GM19239 (cell line): ENCODE results near the gene OTX2.

ENCODE experiments used
- DNase-seq: peaks from one replicate; pipeline ENCODE4 v3.0.0; 2011; ENCODE audit warnings: low spot score; ENCODE audit not compliant: insufficient read length
- FAIRE-seq: peaks from 2 replicates; lab custom pipeline; 2011; peaks lifted over from hg19 to GRCh38; lab: Jason Lieb, UNC

Gene OTX2

DNA sequence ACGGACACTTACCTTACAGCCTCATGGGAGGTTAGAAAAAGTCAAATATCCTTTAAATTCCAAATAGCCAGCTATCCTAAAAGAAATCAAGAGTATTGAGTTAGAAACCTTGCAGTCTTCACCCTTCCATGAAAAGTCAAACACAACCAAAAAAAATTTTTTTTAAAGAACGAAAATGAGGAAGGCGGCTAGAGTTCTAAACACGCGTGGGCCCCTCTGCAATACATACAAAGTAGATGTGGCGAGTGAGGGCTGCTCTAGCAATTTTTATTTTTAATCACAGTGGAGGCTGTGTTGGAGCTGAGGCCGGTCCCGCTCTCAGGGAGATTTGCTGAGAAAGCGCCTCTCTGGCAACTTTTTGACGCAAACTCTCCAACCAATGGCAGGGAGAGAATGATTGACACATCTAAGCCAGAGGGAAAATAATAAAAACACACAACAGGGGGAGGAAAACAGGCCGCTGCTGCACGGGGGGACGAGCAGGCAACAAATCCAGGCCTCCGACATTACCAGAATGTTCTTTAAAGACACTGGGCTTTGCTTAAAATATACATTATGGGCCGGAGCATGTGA is at the start of gene OTX2:
Gene OTX2 (minus strand): TSS at position 333 of the 573 bp plus-strand sequence. CDS start 5,023 bp downstream, outside the sequence.
- DNase-seq (no peak), FAIRE-seq (no peak)

DNA sequence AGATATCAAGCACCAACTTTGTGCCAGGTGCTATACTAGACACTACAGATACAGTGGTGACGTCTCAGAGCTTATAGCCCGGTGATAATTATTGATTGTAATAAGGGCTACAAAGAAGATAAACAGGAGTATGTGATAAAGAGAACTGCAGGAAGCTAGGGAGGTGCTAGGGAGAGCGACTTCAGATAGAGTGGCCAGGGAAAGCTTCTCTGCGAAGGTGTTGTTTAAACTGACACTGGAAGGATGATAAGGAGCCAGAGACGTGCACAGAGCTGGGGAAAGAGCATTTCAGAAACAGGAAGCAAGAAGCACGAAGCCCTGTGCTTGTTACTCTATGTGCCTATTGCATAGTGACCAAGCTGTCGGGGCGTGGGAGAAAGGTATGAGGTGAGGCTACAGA is 48.1 kb upstream of the OTX2 start:
- FAIRE-seq (no peak), DNase-seq (no peak)

DNA sequence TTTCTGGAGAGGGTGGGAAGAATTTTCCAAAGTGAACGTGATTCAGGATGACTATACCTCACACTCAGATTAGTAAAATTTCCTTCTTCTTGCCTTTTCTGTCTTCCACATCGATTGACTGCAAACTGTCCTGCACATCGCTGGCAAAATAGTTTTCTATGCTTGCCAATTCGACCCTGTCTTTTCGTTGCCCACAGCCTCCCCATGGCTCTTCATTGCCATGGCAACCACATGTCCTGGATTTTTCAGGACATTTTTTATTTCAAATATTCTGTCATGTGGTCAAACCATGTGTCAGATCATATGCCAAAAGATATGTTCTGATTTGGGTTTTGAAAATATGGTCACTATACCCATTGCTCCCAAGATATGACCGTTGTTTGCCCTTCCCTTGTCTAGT is 46.9 kb upstream of the OTX2 start:
- DNase-seq = no peak
- no peak for FAIRE-seq

DNA sequence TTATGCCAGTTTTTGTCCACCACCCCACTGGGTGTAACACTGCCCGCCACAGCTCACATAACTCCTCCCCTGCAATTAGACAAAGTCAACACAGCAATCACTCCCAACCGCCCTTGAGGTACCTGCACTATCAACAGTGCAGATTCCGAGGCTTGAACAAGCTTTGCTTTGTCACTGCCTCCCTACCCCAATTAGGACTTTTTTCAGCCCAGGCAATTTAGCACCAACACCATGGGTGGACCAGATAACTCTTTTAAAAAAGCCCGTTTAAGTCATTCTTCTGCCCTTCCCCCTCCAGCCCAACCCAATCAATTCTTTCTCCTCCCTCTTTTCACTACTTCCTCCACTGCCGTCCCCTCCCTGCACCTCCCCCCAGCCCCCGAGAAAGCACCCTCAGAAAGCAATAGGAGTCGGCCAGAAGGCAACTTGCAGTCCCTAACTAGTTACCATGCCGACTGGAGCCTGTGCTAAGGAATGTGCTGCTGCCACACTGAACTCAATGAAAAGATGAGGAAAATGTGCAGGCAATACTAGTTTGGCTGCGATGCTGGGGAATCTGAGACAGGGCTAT is 45.7 kb upstream of the OTX2 start:
- FAIRE-seq (no peak), DNase-seq (no peak)

DNA sequence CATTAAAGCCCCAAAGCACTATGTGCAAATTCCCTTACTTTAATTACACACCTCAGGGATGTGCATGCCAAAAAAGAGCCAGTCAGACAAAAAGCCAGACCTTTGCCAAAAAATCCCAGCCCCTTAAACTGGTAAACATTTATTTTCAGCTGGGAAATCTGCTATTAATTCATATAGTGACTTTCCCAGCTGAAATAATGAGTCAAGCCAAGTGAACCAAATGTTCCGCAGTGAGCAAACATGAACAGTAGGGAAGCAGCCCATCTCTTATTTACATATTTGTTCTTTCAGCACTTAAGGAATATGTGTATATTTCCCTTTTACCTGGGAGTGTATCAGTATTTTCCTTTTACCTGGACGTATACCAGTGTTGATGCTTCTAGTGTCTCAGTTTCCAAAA is 44.0 kb upstream of the OTX2 start:
- no peak for FAIRE-seq
- no peak for DNase-seq

DNA sequence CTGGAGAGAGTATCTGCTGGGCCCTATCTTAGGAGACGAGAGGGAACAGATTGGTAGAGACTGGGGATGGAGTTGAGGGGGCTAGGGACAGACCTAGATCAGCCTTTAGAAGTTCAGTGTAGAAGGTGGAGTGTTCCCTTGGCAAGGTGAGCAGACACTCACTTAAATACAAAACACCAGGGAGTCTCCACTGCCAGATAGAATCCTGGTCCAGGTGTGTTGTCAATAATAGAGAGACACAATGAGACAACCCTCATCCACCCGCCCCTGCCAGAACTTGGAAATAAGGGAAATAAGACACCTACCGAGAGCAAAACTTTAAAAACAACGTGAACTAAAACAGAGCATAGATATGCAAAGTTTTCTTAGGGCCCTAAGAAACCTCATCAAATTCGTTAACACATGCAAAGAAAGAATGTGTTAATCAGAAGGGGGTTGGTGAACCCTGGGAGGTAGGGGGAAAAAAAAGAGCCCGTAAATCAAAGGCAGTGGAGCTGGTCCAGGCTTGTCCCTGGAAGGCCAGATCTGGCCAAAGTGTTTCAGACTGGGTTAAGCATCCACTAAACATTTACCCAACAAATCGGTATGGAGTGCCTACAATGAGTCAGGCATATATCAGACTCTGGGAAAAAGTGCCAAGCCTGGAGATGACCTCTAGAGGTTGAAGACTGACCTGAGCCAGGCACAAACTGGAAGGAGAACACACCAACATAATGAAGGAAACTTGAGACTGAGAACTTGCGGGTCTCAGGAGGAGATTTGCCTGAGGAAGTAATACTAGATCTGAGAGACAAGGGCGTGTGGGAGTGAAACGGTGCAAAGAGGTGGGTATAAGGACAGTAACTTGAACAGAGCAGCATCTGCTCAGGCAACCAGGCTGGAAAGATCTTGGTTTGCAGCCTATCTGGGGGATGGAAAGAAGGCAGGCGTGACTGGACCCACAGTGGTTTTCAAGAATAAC is 37.0 kb upstream of the OTX2 start:
- no peak for DNase-seq
- no peak for FAIRE-seq

DNA sequence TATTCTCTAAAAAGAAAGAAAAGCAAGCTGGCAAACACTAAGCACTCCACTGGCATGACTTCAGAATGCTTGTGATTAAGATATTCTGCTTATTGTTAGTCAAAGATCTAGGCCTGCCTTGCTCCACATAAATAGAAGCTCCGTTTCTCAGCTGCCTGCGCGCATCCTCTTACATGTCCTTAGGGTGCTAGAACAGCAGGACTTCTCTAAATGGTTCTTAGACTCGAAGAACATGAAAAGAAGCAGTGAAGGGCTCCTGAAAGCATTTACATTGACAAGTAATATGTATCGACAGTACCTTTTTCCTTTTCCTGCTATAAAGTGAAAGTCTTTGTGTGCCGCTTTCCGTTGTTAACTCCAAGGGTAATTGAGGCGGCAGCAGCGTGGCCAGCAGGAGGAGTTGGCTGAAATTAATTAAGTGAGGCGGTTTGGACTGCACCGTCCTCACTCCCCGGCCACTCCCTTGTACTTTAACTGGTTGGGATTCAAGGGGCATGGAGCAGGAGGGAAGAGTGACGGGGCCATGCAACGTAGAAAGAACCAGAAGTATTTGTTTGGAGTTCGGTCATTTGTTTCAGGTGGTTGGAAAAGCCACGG is 34.2 kb upstream of the OTX2 start:
- FAIRE-seq = no peak
- no peak for DNase-seq

DNA sequence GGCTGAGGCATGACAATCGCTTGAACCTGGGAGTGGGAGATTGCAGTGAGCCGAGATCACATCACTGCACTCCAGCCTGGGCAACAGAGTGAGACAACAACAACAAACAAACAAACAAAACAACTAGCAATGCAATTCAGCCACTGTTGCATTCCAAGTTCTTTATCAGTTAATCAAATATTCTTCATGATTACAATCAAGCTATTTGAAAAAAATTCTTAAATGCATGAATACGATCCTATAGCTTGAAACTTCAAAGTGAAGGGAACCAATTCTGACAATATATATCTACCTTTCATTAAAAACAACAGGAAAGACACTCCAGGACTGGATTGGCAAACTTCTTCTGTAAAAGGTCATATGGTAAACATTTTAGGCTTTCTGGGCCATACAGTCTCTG is 31.3 kb upstream of the OTX2 start:
- no peak for FAIRE-seq
- no peak for DNase-seq

DNA sequence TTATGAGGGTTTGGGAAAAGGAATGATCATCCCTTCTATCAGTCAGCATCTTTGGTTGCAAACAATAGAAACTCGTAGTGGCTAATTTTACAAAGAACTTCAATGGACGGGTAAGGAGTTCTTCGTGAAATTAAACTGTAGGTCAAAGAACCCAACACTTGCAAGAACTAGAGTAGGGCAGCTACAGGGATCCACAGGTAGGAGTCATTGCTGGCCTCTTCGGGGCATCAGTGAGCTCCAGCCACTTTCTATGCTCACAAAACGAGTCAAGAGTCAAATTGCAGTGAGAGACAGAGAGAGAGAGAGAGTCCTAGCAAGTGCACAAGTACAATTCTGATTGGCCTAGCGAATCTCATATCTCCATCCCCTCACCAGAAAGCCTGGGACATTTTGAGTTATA is 29.9 kb upstream of the OTX2 start:
- no peak for FAIRE-seq
- DNase-seq = no peak

DNA sequence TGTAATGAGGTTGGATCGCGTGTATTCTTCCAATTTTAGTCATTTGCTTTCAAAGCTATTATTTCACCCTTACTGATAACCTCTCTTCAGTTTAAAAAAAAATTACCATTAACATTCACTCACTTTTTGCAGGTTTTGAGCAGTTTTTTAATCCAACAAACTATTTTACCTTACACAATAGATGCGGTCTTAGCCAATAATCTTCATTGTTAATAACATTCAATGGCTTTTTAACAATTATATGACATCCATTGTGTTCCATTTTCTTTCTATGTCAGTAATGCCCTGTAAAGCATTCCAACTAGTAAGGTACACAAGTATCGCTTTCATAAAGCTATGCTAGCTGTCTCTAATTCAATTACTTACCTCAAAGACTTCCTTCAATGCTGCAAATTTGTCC is 18.9 kb upstream of the OTX2 start:
- no peak for FAIRE-seq
- DNase-seq = no peak

DNA sequence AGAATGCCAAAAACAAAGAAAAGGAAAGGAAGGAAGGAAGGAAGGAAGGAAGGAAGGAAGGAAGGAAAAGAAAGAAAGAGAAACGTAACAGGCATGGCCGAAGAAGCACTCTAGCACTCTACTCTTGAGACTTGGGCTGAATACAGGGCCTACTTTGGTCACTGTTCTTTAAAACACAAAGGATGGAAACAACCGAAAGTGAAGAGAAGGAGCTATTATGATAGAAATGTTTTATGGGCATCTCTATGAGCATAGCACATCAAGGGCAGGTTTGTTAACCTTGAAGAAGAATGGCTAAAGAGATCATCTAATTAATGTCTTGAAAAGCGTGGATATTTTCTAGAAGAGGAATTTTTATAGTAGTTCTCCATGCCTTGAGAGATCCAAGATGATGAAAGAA is 15.9 kb upstream of the OTX2 start:
- FAIRE-seq (no peak), DNase-seq (no peak)

DNA sequence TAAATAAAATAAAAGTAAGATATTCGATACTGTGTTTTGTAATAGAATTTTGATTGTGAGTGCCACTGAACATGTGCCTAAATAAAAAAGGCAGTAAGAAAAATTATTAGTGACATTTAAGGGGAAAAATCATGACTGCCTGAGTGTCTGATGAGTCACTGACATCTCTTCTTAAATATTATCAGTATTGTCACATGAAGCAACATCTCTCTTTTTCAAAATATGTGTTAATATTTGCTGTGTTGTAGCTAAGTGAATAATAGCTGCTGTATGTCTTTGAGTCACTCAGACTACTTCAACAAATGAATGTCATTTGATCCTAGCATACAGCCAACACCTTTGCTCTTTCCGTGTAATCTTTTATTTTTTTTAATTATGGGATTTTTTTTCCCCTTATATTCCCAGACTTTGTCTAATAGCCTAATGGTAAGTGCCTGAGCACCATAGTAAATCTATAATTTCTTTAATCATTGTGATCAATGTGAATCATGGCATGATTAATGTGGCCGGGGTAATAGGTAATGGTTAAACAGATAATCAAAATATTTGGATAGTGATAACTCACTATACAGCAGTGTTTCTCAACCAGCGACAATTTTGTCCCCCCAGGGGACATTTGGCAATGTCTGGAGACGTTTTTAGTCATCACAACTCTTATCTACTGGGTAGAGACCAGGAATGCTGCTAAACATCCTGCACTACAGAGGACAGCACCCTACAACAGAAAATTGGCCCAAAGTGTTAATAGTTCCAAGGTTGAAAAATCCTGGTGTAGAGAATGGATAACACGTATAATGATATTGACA is 11.7 kb upstream of the OTX2 start:
- FAIRE-seq = no peak
- no peak for DNase-seq

DNA sequence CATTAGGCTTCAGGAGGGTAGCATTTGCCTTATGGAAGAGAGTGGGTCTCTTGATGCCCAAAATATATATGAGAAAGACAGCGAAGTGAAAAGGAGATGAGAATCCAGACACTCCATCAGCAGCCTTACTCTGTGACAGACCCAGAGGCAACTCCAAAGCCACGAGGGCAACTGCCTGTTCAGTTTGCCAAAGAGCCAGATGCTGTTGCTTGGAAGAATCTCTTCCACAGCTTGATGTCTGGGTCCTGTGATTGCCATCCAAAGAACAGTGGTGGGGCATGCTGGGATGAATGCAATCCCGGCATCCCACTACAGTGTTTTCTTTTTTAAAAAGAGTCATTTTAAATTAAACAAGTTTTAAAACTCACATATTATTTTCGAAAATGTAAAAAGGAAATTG is 10.9 kb upstream of the OTX2 start:
- no peak for FAIRE-seq

DNA sequence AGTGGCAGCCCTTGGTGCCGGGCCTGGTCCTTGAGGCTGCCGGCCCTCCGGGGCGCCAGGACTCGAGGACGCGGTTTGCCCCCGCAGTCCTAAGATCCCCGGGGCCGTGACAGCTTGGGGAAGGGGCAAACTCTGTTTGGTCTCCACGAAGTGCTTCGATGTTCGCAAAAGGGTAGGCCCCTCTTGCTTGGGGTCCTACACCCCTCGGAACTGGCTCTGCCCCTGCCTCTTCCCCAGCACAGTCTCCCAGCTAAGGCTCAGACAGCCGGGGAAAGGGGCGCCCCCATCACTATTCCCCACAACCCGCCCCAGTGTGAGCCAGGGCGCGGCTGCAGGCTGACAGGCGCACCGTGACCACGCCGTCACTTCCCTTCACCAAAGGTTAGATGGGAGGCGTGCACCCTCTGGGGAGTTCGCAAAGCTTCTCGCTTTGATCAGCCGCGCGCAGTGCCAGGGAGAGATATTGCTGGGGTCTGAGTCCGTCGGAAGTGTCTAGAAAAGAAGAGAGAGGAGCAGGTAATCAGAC is 7.2 kb upstream of the OTX2 start:
- no peak for FAIRE-seq
- no peak for DNase-seq

More for the DNA sequence above, 10.9 kb upstream of the OTX2 start:
- DNase-seq = no peak

DNA sequence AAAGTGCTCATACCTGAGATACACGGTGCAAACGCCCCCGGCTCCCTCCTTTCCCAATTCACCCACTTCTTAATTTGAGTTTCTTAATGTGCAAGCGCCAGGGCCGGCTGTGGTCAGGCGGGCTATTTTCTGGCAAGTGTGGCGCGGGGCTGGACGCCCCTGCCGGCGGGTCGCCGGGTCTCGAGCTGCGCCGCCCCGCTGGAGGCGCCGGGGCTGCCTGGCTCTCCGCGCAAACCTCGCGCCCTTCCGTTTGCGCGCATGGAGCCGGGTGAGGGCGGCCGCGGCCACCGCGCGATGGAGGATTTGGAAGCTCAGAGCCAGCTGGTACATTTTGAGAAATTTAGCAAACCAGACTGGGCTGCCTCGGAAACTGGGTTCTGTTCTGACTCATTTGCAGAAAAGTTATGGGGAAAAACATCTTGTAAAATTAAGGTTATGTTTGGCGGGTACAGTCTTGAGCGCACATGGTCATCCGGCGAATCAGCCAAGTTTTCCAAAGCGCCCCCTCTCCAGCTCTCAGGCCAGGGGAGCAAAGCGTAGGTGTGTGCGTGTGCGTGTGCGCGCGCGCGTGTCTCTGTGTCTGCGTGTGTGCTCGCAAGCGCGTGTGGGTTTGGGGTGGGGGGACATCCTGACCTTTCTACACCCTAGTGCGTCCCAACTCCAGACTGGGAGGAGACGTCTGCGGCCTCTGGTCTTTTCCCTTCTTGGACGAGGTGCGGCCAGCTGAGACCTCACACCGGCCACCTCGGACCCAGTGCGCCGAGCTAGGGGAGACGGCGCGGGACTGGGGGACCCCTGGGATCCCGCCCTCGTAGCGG is 6.5 kb upstream of the OTX2 start:
- DNase-seq = no peak
- no peak for FAIRE-seq

DNA sequence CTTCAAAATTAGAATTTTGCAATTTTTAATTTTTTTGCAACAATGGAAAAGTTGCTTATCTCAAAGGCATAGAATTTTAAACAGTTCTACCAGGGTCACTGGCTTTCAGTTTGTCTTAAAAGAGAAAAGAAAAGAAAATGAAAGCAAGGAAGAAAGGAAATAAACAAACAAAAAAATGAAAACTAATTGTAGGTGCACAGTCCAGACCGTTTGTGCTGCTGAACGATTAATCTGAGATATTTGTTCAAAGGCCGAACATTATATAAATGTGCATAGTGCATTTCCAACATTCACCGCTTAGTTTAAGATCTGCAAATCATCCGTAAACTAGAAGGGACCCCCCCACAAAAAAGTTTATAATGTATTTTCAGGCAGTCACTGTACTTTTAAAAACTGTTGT is 5.5 kb upstream of the OTX2 start:
- no peak for DNase-seq
- no peak for FAIRE-seq

DNA sequence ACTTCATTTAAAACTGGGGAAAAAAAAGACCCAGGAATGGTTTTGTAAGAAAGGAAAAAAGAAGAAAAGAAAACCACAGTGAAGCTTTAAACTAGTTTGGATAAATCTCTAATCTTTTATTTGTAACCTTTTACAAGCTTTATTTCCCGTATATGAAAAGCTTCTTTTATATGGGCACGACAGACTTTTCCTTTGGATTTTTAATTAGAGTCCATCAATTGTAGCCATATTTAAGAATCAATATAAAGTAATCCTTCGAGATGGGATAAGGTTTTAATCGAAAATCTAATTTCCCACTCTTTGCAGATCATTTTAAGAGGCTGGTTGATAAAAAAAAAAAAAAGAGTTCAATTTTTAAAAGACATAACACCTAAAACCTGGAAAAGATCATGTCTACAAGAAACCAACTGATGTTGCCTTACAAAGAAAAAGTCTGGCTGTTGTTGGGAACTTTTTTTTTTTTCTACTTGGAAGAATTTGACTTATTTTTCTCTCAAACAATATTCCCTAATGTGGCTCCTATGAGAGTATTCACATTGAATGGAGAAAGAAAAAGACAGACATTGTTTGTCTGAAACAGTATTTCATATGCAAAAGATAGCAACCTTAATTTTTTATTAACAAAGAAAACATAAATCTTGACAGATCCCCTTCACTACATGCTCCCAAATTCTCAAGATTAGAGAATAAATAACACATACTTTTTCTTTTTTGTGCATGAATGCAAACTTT is 4.9 kb upstream of the OTX2 start:
- FAIRE-seq (no peak), DNase-seq (no peak)

DNA sequence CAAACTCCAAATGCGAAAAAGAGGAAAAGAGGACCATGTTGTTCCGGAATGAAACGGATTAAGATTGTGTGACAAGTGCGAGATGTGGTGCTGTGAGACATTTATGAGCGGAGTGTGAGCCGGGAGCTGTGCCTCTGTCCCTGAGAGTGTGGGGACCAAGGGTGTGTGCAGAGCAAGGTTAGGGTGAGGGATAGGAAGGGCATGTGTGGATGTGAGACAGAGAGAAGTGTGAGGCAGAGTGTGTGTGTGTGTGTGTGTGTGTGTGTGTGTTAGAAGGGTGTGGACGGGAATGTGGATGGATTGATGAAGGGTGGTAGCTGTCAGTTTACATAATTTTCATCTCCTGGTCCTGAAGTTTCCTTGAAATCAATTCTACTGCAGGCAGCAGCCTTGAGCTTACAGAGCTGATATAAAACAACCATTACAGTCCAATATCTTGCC is 4.3 kb upstream of the OTX2 start:
- no peak for FAIRE-seq

More for the DNA sequence above, 4.3 kb upstream of the OTX2 start:
- DNase-seq = no peak
